T-cell (primary cell): ENCODE data around the gene RUFY3. TPM values are rescaled to one million over a fixed set of nuclear protein-coding genes. Genes with fewer than 3 reads are reported as not detected.

Source experiments
- ATAC-seq, 4 experiments: fragments of 200-7000 bp in 3 of 4; fragments of 150-1000 bp in 1 of 4; cut with Tn5 transposase; replicated peaks in 1 of 4; 1 replicate in 3 of 4; 2 replicates in 1 of 4; pipeline ENCODE4 v1.10.0; 2021; ENCODE audit warnings: moderate library complexity in 3 of 4, mild to moderate bottlenecking in 2 of 4, moderate number of reproducible peaks in 1 of 4
- CTCF ChIA-PET, 2 donors: fragments of 300-600 bp; sonication (Branson Sonifier 250); formaldehyde crosslinking; loops; one replicate each; lab custom pipeline; 2022; ENCODE audit warnings: antibody characterized with exemption in 2 of 2; lab: Charles Lee
- POLR2A ChIA-PET, 2 donors: fragments of 300-600 bp; sonication (Branson Sonifier 250); formaldehyde crosslinking; loops; one replicate each; lab custom pipeline; 2022; ENCODE audit warnings: antibody characterized with exemption in 2 of 2; lab: Charles Lee
- DNase-seq, 35 experiments: peaks; one replicate each; pipeline versions ENCODE4 v3.0.0 to v3.0.0-alpha.2; 2013 to 2023
- H3K27ac ChIP-seq: one replicate; pipeline ENCODE4 v1.5.1; 2013; ENCODE audit warnings: low read length
- H3K27me3 ChIP-seq, 2 experiments: replicated peaks in 1 of 2; 1 replicate in 1 of 2; 2 replicates in 1 of 2; pipeline versions ENCODE4 v1.6.1 to v1.7.0; 2013; ENCODE audit warnings: low read length in 1 of 2, mixed read lengths in 1 of 2; ENCODE audit not compliant: control insufficient read depth in 2 of 2, insufficient read depth in 2 of 2; ENCODE audit errors: extremely low read depth in 1 of 2
- H3K36me3 ChIP-seq, 2 donors: 1 replicate in 1 of 2; 2 replicates in 1 of 2; pipeline versions ENCODE4 v1.6.1 to v1.7.0; 2013; ENCODE audit warnings: low read length in 1 of 2; ENCODE audit not compliant: control insufficient read depth in 2 of 2, insufficient read depth in 1 of 2; ENCODE audit errors: extremely low read depth in 1 of 2
- H3K4me1 ChIP-seq, 2 experiments: 1 replicate in 1 of 2; 2 replicates in 1 of 2; pipeline versions ENCODE4 v1.6.1 to v1.7.0; 2013; ENCODE audit warnings: low read length in 2 of 2, mixed read lengths in 1 of 2; ENCODE audit not compliant: insufficient read depth in 2 of 2, control insufficient read depth in 1 of 2; ENCODE audit errors: extremely low read depth in 1 of 2
- H3K4me3 ChIP-seq, 2 donors: 1 replicate in 1 of 2; 2 replicates in 1 of 2; pipeline versions ENCODE4 v1.5.1 to v1.7.0; 2013; ENCODE audit warnings: mild to moderate bottlenecking in 2 of 2, low read length in 1 of 2, moderate library complexity in 1 of 2; ENCODE audit not compliant: control insufficient read depth in 1 of 2; ENCODE audit errors: extremely low read depth in 1 of 2
- H3K9me3 ChIP-seq: 2 replicates; pipeline ENCODE4 v1.7.0; 2013
- H3K27ac Mint-ChIP-seq, 2 donors: one replicate each; pipeline ENCODE4 v1.8.0; 2020 to 2021; ENCODE audit warnings: mild to moderate bottlenecking in 2 of 2, mixed read lengths in 2 of 2
- H3K27me3 Mint-ChIP-seq, 2 donors: one replicate each; pipeline ENCODE4 v1.8.0; 2021 to 2022; ENCODE audit warnings: mixed read lengths in 2 of 2
- H3K36me3 Mint-ChIP-seq: one replicate; pipeline ENCODE4 v1.8.0; 2021; ENCODE audit warnings: mixed read lengths
- H3K4me1 Mint-ChIP-seq, 3 donors: one replicate each; pipeline ENCODE4 v1.8.0; 2020 to 2022; ENCODE audit warnings: mixed read lengths in 3 of 3, mild to moderate bottlenecking in 1 of 3
- H3K4me3 Mint-ChIP-seq, 3 donors: one replicate each; pipeline ENCODE4 v1.8.0; 2020 to 2022; ENCODE audit warnings: mild to moderate bottlenecking in 3 of 3, mixed read lengths in 3 of 3, moderate library complexity in 3 of 3
- H3K9me3 Mint-ChIP-seq, 3 donors: one replicate each; pipeline ENCODE4 v1.8.0; 2020 to 2022; ENCODE audit warnings: mixed read lengths in 3 of 3
- WGBS: methylation state at CpG from one replicate; pipeline ENCODE4 v1.1.5; 2013; ENCODE audit warnings: missing lambda C conversion rate; ENCODE audit not compliant: insufficient coverage; 5-methylcytosine and 5-hydroxymethylcytosine counted together
- total RNA-seq, 35 experiments: library from RNA in 6 of 35; stranded (reverse) in 6 of 35; fragments of 120-200 nt in 1 of 35; gene quantifications; one replicate each; pipeline versions ENCODE4 v1.2.1 to v1.2.4 and lab custom pipeline; 2013 to 2026

Gene RUFY3
- total RNA-seq, 5 donors from 2014 or later (not counting 1 experiment from before 2014, with no cell fraction given): 29.8 to 34.1 (median 33.3) TPM

DNA sequence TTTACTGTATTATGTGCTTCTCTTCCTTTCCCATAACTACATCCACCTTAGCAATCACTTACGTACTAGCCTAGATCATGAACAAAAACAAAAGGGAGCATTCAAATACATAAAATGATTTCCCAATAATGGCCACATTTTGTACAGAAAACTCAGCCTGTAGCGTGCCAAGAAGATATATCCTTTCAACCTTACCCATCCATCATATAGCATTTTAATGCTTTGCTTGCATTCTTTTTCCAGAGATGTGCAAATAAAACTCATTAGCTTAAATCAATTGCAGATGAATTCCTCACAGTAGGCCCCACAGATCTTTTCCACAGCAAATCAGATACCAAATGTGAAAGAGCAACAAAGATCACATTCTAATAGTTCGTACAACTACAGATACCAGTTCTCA lies 97.2 kb downstream of the RUFY3 start:
- H3K4me1 Mint-ChIP-seq: peaks cover 11 to 14% (median 13%) of the 10 kb centered on the region in 3 donors
- H3K4me3 Mint-ChIP-seq: no peak overlapping the region
- Histone ChIP-seq H3K27ac (no peak overlapping the region), H3K4me3 (no peak overlapping the region), H3K27me3 (no peaks in the 10 kb centered on the region), H3K36me3 (peaks cover 0 to 45% of the 10 kb centered on the region in 2 donors), H3K4me1 (no peaks in the 10 kb centered on the region), H3K9me3 (no peaks in the 10 kb centered on the region)
- CTCF ChIA-PET: interaction anchor here in 1 of 2 donors (0.6 kb wide), 1 partner anchor 79 kb away, joined by 15 read pairs; no protein-coding TSS in a partner anchor
- peaks cover 37% of the 10 kb centered on the region for H3K36me3 Mint-ChIP-seq
- 100% methylated on average over 2 of the region's 3 CpGs for WGBS
- H3K27ac Mint-ChIP-seq: peak overlapping the region in 1 of 2 donors; percentile 18
- no peaks in the 10 kb centered on the region for H3K9me3 Mint-ChIP-seq
- ATAC-seq (no peak), DNase-seq (no peak)
- H3K27me3 Mint-ChIP-seq: no peaks in the 10 kb centered on the region
- POLR2A ChIA-PET: no interaction called here

DNA sequence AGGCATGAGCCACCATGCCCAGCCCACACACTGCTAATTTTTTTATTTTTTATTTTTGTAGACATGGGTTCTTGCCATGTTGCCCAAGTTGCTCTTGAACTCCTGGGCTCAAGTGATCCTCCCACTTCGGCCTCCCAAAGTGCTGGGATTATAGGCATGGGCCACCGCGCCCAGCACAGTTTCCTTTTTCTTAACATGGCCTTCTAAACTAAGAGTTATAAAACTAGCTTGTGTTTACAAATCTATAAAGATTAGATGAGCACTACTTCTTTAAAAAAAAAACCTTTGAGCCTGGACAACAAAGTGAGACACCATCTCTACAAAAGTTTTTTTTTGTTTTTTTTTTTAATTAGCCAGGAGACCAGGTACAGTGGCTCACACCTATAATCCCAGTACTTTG lies 107.3 kb downstream of the RUFY3 start:
- no CpG with 5 or more reads among the region's 3 CpGs for WGBS
- no peaks in the 10 kb centered on the region for H3K27me3 Mint-ChIP-seq
- H3K9me3 Mint-ChIP-seq: no peaks in the 10 kb centered on the region
- POLR2A ChIA-PET: interaction anchor here (0.6 to 0.9 kb wide), 2 partner anchors 10 kb away, joined by 3 to 8 read pairs; partner anchors contain the start of gene GRSF1 (in 1 of the 2)
- no peak overlapping the region for H3K4me3 Mint-ChIP-seq
- no peak overlapping the region for H3K4me3 ChIP-seq
- no peak for ATAC-seq
- H3K27ac ChIP-seq: no peak overlapping the region
- DNase-seq: no peak
- no peaks in the 10 kb centered on the region for H3K4me1 ChIP-seq
- H3K27ac Mint-ChIP-seq: no peak overlapping the region
- H3K4me1 Mint-ChIP-seq: peaks cover 10 to 11% (median 11%) of the 10 kb centered on the region in 3 donors
- H3K27me3 ChIP-seq: no peaks in the 10 kb centered on the region
- no peaks in the 10 kb centered on the region for H3K9me3 ChIP-seq
- peaks cover 60% of the 10 kb centered on the region for H3K36me3 Mint-ChIP-seq
- peaks cover 3 to 79% of the 10 kb centered on the region in 2 donors for H3K36me3 ChIP-seq
- CTCF ChIA-PET: no interaction called here

DNA sequence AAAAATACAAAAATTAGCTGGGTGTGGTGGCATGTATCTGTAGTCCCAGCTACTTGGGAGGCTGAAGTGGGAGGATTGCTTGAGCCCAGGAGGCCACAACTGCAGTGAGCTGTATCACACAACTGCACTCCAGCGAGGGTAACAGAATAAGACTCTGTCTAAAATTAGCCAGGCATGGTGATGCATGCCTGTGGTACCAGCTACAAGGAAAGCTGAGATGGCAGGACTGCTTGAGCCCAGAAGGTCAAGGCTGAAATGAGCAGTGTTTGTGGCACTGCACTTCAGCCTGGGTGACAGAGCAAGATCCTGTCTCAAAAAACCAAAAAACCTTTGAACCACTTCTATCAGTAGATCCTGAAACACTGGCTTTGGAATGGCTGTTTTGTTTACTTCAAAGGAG lies 107.7 kb downstream of the RUFY3 start:
- Mint-ChIP-seq H3K4me1 (peaks cover 11 to 13% (median 12%) of the 10 kb centered on the region in 3 donors), H3K9me3 (no peaks in the 10 kb centered on the region), H3K4me3 (no peak overlapping the region), H3K27me3 (no peaks in the 10 kb centered on the region), H3K27ac (no peak overlapping the region), H3K36me3 (peaks cover 58% of the 10 kb centered on the region)
- Histone ChIP-seq H3K9me3 (no peaks in the 10 kb centered on the region), H3K4me3 (no peak overlapping the region), H3K27me3 (no peaks in the 10 kb centered on the region), H3K27ac (no peak overlapping the region), H3K4me1 (no peaks in the 10 kb centered on the region), H3K36me3 (peaks cover 3 to 74% of the 10 kb centered on the region in 2 donors)
- no peak for DNase-seq
- whole genome bisulfite sequencing: 100% methylated on average over 1 of the region's 1 CpG
- ChIA-PET POLR2A (no interaction called here), CTCF (interaction anchor here in 1 of 2 donors (0.6 kb wide), 2 partner anchors 92 to 1063 kb away, joined by 3 to 19 read pairs; no protein-coding TSS in a partner anchor)
- ATAC-seq: no peak

DNA sequence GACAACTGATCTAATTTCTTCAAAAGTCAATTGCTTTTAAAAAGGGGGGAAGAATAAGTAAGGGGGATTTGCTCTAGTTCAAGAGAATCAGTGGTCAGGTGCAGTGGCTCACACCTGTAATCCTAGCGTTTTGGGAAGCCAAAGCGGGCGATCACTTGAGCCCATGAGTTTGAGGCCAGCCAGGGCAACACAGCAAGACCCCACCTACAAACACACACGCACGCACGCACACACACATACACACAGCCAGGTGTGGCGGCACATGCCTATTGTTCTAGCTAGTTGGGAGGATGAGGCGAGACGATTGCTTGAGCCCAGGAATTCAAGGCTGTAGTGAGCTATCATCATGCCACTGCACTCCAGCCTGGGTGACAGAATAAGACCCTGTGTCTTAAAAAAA lies 108.3 kb downstream of the RUFY3 start:
- no peak overlapping the region for H3K4me3 Mint-ChIP-seq

DNA sequence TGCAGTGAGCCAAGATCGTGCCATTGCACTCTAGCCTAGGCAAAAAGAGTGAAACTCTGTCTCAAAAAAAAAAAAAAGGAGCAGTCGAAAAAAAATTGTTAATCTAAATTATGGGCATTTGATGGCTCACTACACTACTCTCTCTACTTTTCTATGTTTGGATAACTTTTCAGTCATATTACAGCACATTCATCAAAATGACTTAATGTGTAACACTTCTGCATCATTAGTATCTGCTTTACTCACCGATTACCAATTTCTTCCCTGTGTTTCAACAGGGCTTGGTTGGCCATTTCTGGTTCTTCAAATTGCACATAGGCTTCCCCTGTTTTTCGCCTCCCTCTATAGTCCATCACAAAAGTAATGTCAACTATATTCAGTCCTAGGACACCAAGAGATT lies 109.5 kb downstream of the RUFY3 start:
- H3K27ac ChIP-seq: no peak overlapping the region
- no peak overlapping the region for H3K27ac Mint-ChIP-seq
- H3K4me3 ChIP-seq: no peak overlapping the region
- peaks cover 3 to 65% of the 10 kb centered on the region in 2 donors for H3K36me3 ChIP-seq
- H3K36me3 Mint-ChIP-seq: peaks cover 48% of the 10 kb centered on the region
- 92% methylated on average over 3 of the region's 4 CpGs for WGBS
- ATAC-seq (no peak), DNase-seq (no peak)
- POLR2A ChIA-PET: no interaction called here
- H3K27me3 ChIP-seq: no peaks in the 10 kb centered on the region
- no peaks in the 10 kb centered on the region for H3K27me3 Mint-ChIP-seq
- H3K4me1 Mint-ChIP-seq: peaks cover 22 to 24% (median 22%) of the 10 kb centered on the region in 3 donors
- H3K9me3 Mint-ChIP-seq: no peaks in the 10 kb centered on the region
- H3K4me3 Mint-ChIP-seq: no peak overlapping the region
- no peaks in the 10 kb centered on the region for H3K9me3 ChIP-seq
- peaks cover under 1 to 5% of the 10 kb centered on the region in 2 experiments for H3K4me1 ChIP-seq
- CTCF ChIA-PET: no interaction called here

More for the DNA sequence above, 108.3 kb downstream of the RUFY3 start:
- DNase-seq (no peak), ATAC-seq (no peak)
- CTCF ChIA-PET: interaction anchor here in 1 of 2 donors (0.6 kb wide), 2 partner anchors 92 to 1063 kb away, joined by 3 to 19 read pairs; no protein-coding TSS in a partner anchor
- no peaks in the 10 kb centered on the region for H3K9me3 ChIP-seq
- no peaks in the 10 kb centered on the region for H3K9me3 Mint-ChIP-seq
- H3K36me3 Mint-ChIP-seq: peaks cover 59% of the 10 kb centered on the region
- POLR2A ChIA-PET: interaction anchor here in 1 of 2 donors (0.6 kb wide), 1 partner anchor 26 kb away, joined by 5 read pairs; no protein-coding TSS in a partner anchor
- H3K4me3 ChIP-seq: no peak overlapping the region
- peaks cover 15 to 17% (median 15%) of the 10 kb centered on the region in 3 donors for H3K4me1 Mint-ChIP-seq
- no peaks in the 10 kb centered on the region for H3K27me3 ChIP-seq
- no peak overlapping the region for H3K27ac ChIP-seq
- H3K27me3 Mint-ChIP-seq: no peaks in the 10 kb centered on the region
- 100% methylated on average over 1 of the region's 9 CpGs for WGBS
- no peak overlapping the region for H3K27ac Mint-ChIP-seq
- no peaks in the 10 kb centered on the region for H3K4me1 ChIP-seq
- peaks cover 3 to 72% of the 10 kb centered on the region in 2 donors for H3K36me3 ChIP-seq

DNA sequence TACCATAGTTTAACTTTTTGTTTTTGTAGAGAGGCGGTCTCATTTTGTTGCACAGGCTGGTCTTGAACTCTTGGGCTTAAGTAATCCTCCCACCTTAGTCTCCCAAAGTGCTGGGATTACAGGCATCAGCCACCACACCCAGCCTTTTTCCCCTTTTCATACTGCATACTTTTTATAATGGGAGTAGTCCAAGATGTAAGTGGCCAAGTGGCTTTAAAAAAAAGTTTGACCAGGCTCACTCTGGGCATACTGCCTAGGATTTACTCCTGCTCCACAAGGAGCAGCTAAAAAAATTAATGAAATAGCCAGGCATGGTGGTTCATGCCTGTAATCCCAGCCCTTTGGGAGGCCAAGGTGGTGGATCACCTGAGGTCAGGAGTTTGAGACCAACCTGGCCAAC lies 111.9 kb downstream of the RUFY3 start:
- ATAC-seq: no peak
- POLR2A ChIA-PET: no interaction called here
- CTCF ChIA-PET: no interaction called here
- no peak for DNase-seq
- no peaks in the 10 kb centered on the region for H3K9me3 Mint-ChIP-seq
- no CpG with 5 or more reads among the region's 1 CpG for WGBS
- H3K27me3 ChIP-seq: no peaks in the 10 kb centered on the region
- no peak overlapping the region for H3K27ac ChIP-seq
- peaks cover 13 to 25% of the 10 kb centered on the region in 2 experiments for H3K4me1 ChIP-seq
- H3K27me3 Mint-ChIP-seq: no peaks in the 10 kb centered on the region
- H3K4me1 Mint-ChIP-seq: peaks cover 31 to 44% (median 37%) of the 10 kb centered on the region in 3 donors
- no peak overlapping the region for H3K4me3 ChIP-seq
- H3K36me3 Mint-ChIP-seq: peaks cover 42% of the 10 kb centered on the region
- H3K4me3 Mint-ChIP-seq: no peak overlapping the region
- no peaks in the 10 kb centered on the region for H3K9me3 ChIP-seq
- no peak overlapping the region for H3K27ac Mint-ChIP-seq
- peaks cover 0 to 55% of the 10 kb centered on the region in 2 donors for H3K36me3 ChIP-seq
